ENCODE data around the gene DGCR2. TPM values are rescaled to one million over a fixed set of nuclear protein-coding genes. Genes with fewer than 3 reads are reported as not detected.

DGCR2 gene
- total and polyA plus RNA-seq, 10 of the 15 experiments (the other 5 are each of a cell fraction or from before 2014, with no cell fraction given) = 0.19 to 28.4 (median 16.0) TPM

DNA sequence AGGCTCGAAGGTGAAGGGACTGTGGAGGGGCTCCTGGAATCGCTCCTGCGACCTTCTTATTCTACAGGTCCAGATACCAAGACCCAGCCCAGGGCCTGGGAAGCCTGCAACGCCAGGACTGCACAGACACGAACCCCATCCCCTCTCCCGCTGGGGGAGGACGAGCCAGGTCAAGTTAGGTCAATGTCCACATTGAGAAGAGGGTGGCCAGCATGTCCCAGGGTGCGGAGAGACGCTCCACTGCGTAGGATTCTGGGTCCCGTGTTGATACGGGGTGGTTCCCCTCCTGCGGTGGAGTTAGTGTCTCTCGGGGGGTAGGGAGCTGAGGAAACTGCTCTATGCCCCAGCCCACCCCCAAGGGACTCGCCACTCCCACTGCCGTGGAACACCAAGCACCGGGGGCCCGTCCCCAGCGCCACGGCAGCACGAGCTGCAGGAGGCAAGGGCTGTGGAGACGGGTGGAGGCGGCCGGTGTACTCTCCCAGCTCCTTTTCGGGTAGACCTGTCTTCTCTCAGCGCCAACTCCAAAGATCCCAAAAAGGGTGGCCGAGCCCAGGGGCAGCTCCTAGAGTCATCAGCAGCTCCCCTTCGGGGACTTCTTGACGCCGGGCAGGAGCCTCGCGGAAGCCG lies 26.3 kb upstream of the DGCR2 start:
- Histone ChIP-seq H3K9me3 (replicated peaks; ENCODE audit: control insufficient read depth, insufficient read depth, low read length) (no peaks in the 10 kb centered on the region), H3K4me2 (ENCODE audit: control insufficient read depth, insufficient read depth) (no peak overlapping the region), H2AFZ (ENCODE audit: control insufficient read depth, low read depth, low read length) (no peak overlapping the region), H3K27ac (ENCODE audit: control insufficient read depth, insufficient read depth) (no peak overlapping the region), H3K9ac (ENCODE audit: control insufficient read depth, insufficient read depth, low read length) (no peak overlapping the region), H3K36me3 (ENCODE audit: control insufficient read depth in 2 of 2, insufficient read depth in 2 of 2, low read length in 1 of 2) (no peaks in the 10 kb centered on the region), H3K4me1 (ENCODE audit: control insufficient read depth, insufficient read depth, low read length) (no peaks in the 10 kb centered on the region), H3K27me3 (replicated peaks in 1 of 2; ENCODE audit: control insufficient read depth in 2 of 2, insufficient read depth in 2 of 2, low read length in 1 of 2) (peaks cover 5 to 18% of the 10 kb centered on the region in 2 experiments), H4K20me1 (ENCODE audit: control insufficient read depth, insufficient read depth) (no peaks in the 10 kb centered on the region), H3K79me2 (ENCODE audit: control insufficient read depth, insufficient read depth, low read length) (peaks cover 9% of the 10 kb centered on the region), H3K4me3 (no peak overlapping the region)
- intact Hi-C loops (cut with micrococcal nuclease; ENCODE audit: unreplicated experiment) = no loop called here
- RAD21 ChIA-PET (ENCODE audit: unreplicated experiment) = no interaction called here
- SMC1A ChIA-PET (ENCODE audit: uncharacterized antibody, unreplicated experiment) = no interaction called here
- in situ Hi-C loops (cut with MboI) = no loop called here
- POLR2A ChIA-PET = no interaction called here
- CTCF ChIA-PET = no interaction called here
- no TSS peak for BruUV-seq (replicated peaks)
- DNase-seq (ENCODE audit: low read depth, low spot score) (no peak), ATAC-seq (no peak), FAIRE-seq (no peak)
- 52% methylated on average over 28 of the region's 33 CpGs for WGBS (ENCODE audit: insufficient coverage, insufficient replicate concordance, low lambda C conversion rate, missing lambda C conversion rate)
- no peak for TF ChIP-seq ZNF207 (IDR thresholded peaks at IDR 0.05; ENCODE audit: borderline replicate concordance)
- TF ChIP-seq, protein P1, sequence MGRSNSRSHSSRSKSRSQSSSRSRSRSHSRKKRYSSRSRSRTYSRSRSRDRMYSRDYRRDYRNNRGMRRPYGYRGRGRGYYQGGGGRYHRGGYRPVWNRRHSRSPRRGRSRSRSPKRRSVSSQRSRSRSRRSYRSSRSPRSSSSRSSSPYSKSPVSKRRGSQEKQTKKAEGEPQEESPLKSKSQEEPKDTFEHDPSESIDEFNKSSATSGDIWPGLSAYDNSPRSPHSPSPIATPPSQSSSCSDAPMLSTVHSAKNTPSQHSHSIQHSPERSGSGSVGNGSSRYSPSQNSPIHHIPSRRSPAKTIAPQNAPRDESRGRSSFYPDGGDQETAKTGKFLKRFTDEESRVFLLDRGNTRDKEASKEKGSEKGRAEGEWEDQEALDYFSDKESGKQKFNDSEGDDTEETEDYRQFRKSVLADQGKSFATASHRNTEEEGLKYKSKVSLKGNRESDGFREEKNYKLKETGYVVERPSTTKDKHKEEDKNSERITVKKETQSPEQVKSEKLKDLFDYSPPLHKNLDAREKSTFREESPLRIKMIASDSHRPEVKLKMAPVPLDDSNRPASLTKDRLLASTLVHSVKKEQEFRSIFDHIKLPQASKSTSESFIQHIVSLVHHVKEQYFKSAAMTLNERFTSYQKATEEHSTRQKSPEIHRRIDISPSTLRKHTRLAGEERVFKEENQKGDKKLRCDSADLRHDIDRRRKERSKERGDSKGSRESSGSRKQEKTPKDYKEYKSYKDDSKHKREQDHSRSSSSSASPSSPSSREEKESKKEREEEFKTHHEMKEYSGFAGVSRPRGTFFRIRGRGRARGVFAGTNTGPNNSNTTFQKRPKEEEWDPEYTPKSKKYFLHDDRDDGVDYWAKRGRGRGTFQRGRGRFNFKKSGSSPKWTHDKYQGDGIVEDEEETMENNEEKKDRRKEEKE (IDR thresholded peaks at IDR 0.05) = no peak
- TF ChIP-seq, protein P2, sequence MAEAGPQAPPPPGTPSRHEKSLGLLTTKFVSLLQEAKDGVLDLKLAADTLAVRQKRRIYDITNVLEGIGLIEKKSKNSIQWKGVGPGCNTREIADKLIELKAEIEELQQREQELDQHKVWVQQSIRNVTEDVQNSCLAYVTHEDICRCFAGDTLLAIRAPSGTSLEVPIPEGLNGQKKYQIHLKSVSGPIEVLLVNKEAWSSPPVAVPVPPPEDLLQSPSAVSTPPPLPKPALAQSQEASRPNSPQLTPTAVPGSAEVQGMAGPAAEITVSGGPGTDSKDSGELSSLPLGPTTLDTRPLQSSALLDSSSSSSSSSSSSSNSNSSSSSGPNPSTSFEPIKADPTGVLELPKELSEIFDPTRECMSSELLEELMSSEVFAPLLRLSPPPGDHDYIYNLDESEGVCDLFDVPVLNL (IDR thresholded peaks at IDR 0.05; ENCODE audit: low read depth, low read length) = no peak
- no peak for TF ChIP-seq ETV6 (conservative IDR thresholded peaks at IDR 0.05 in 1 of 2, IDR thresholded peaks at IDR 0.05 in 1 of 2; ENCODE audit: borderline replicate concordance in 1 of 2, low read depth in 1 of 2)
- TF ChIP-seq, protein P3, sequence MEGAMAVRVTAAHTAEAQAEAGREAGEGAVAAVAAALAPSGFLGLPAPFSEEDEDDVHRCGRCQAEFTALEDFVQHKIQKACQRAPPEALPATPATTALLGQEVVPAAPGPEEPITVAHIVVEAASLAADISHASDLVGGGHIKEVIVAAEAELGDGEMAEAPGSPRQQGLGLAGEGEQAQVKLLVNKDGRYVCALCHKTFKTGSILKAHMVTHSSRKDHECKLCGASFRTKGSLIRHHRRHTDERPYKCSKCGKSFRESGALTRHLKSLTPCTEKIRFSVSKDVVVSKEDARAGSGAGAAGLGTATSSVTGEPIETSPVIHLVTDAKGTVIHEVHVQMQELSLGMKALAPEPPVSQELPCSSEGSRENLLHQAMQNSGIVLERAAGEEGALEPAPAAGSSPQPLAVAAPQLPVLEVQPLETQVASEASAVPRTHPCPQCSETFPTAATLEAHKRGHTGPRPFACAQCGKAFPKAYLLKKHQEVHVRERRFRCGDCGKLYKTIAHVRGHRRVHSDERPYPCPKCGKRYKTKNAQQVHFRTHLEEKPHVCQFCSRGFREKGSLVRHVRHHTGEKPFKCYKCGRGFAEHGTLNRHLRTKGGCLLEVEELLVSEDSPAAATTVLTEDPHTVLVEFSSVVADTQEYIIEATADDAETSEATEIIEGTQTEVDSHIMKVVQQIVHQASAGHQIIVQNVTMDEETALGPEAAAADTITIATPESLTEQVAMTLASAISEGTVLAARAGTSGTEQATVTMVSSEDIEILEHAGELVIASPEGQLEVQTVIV (IDR thresholded peaks at IDR 0.05; ENCODE audit: borderline replicate concordance, partially characterized antibody) = no peak
- no peak for TF ChIP-seq CREM (IDR thresholded peaks at IDR 0.05; ENCODE audit: low read depth)
- TF ChIP-seq, protein P4, sequence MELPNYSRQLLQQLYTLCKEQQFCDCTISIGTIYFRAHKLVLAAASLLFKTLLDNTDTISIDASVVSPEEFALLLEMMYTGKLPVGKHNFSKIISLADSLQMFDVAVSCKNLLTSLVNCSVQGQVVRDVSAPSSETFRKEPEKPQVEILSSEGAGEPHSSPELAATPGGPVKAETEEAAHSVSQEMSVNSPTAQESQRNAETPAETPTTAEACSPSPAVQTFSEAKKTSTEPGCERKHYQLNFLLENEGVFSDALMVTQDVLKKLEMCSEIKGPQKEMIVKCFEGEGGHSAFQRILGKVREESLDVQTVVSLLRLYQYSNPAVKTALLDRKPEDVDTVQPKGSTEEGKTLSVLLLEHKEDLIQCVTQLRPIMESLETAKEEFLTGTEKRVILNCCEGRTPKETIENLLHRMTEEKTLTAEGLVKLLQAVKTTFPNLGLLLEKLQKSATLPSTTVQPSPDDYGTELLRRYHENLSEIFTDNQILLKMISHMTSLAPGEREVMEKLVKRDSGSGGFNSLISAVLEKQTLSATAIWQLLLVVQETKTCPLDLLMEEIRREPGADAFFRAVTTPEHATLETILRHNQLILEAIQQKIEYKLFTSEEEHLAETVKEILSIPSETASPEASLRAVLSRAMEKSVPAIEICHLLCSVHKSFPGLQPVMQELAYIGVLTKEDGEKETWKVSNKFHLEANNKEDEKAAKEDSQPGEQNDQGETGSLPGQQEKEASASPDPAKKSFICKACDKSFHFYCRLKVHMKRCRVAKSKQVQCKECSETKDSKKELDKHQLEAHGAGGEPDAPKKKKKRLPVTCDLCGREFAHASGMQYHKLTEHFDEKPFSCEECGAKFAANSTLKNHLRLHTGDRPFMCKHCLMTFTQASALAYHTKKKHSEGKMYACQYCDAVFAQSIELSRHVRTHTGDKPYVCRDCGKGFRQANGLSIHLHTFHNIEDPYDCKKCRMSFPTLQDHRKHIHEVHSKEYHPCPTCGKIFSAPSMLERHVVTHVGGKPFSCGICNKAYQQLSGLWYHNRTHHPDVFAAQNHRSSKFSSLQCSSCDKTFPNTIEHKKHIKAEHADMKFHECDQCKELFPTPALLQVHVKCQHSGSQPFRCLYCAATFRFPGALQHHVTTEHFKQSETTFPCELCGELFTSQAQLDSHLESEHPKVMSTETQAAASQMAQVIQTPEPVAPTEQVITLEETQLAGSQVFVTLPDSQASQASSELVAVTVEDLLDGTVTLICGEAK (IDR thresholded peaks at IDR 0.05; ENCODE audit: borderline replicate concordance) = no peak
- TF ChIP-seq JUND (IDR thresholded peaks at IDR 0.05; ENCODE audit: low read depth, low read length) = no peak
